MCF 10A (cell line): ENCODE results near the gene LSM14B. TPM values are rescaled to one million over a fixed set of nuclear protein-coding genes. Genes with fewer than 3 reads are reported as not detected.

Experiments used
- BruUV-seq: library from RNA; stranded (reverse); fragments of 400-500 nt; replicated peaks from 2 replicates; lab custom pipeline; 2021; lab: Mats Ljungman, UMichigan
- CTCF ChIA-PET: fragments of 300-600 bp; sonication (Branson Sonifier 250); formaldehyde crosslinking; extraction: SDS; loops from one replicate; lab custom pipeline; 2021; ENCODE audit warnings: antibody characterized with exemption, inconsistent platforms; lab: Yijun Ruan, JAX
- POLR2A ChIA-PET: fragments of 300-600, 350-650 bp; sonication (Branson Sonifier 250); formaldehyde crosslinking; extraction: SDS; loops from one replicate; lab custom pipeline; 2020; ENCODE audit warnings: antibody characterized with exemption, inconsistent platforms; lab: Yijun Ruan, JAX
- DNase-seq: peaks from one replicate; pipeline ENCODE4 v3.0.0-alpha.2; 2018; ENCODE audit not compliant: unreplicated experiment
- H3K27ac Mint-ChIP-seq: one replicate; pipeline ENCODE4 v1.8.0; 2022; ENCODE audit warnings: mild to moderate bottlenecking, low read depth, mixed read lengths; ENCODE audit not compliant: unreplicated experiment
- H3K27me3 Mint-ChIP-seq: one replicate; pipeline ENCODE4 v1.8.0; 2022; ENCODE audit warnings: mixed read lengths; ENCODE audit not compliant: insufficient read depth, unreplicated experiment
- H3K36me3 Mint-ChIP-seq: one replicate; pipeline ENCODE4 v1.8.0; 2022; ENCODE audit warnings: mild to moderate bottlenecking, moderate library complexity, mixed read lengths; ENCODE audit not compliant: insufficient read depth, unreplicated experiment
- H3K4me1 Mint-ChIP-seq: one replicate; pipeline ENCODE4 v1.8.0; 2022; ENCODE audit warnings: mixed read lengths; ENCODE audit not compliant: insufficient read depth, unreplicated experiment
- H3K4me3 Mint-ChIP-seq: one replicate; pipeline ENCODE4 v1.8.0; 2022; ENCODE audit warnings: mild to moderate bottlenecking, moderate library complexity, mixed read lengths; ENCODE audit not compliant: unreplicated experiment
- H3K9me3 Mint-ChIP-seq: one replicate; pipeline ENCODE4 v1.8.0; 2022; ENCODE audit warnings: mixed read lengths; ENCODE audit not compliant: unreplicated experiment
- intact Hi-C: fragments of 100-400 bp; cut with micrococcal nuclease; formaldehyde crosslinking; loops from 2 replicates; pipeline ENCODE4 v1.14.1; 2022
- total RNA-seq: library from RNA; stranded (reverse); gene quantifications from 2 replicates; pipeline ENCODE4 v1.2.3, GENCODE V29; 2022
- TF ChIP-seq, protein P1 (sequence below): fragments of 200-600 bp; IDR thresholded peaks from one replicate; pipeline ENCODE4 v1.8.0; 2022; ENCODE audit warnings: antibody characterized with exemption, mild to moderate bottlenecking; ENCODE audit not compliant: unreplicated experiment

LSM14B gene
- total RNA-seq, 1 experiment from 2014 or later: 35.1 TPM

DNA sequence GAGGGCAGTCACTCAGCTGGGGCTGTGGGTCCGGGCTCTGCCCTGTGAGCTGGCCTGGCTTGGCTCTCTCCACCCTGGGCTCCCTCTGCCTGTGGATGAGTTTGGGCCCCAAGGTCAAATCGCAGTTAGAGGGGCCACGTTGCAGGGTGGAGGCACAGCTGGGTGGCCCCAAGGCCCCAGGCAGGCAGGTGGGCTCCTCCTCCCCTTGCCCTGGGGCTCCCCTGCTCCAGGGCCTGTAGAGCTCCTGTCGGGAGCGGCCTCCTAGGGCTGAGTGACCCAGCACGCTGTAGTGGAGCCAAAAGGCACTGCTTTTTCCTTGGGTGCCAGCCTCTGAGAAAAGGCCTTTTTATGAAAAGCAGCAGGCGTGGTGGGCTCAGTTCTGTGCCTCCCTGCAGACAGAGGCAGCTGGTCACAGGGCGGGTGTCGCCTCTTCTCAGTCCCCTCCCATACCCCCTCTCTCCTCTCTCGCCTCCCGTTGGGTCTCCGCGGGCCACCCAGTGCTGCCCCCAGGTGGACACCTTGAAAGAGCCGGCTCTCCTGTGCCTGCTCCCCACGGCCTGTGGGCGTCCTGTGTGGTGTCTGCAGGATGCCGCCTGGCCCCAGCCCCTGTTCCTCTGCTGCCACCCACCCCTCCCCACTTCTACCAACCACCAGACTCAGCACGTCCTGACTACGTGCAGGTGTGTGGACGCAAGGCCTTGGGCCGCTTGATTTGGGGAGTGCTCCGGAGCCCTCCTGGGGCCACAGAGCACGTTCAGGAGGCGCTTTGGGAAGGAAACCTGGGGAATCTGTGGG is 34.5 kb downstream of the LSM14B start:
- ChIA-PET CTCF (interaction anchor here (0.6 to 1.0 kb wide), 3 partner anchors 21 to 146 kb away, joined by 3 to 5 read pairs (median 4); no protein-coding TSS in a partner anchor), POLR2A (interaction anchor here (1.2 to 1.8 kb wide), 2 partner anchors 12 to 35 kb away, joined by 4 to 8 read pairs; partner anchors contain the start of gene LSM14B)
- peaks cover 33% of the 10 kb centered on the region for H3K36me3 Mint-ChIP-seq
- no peak overlapping the region for H3K27ac Mint-ChIP-seq
- TF ChIP-seq, protein P1, sequence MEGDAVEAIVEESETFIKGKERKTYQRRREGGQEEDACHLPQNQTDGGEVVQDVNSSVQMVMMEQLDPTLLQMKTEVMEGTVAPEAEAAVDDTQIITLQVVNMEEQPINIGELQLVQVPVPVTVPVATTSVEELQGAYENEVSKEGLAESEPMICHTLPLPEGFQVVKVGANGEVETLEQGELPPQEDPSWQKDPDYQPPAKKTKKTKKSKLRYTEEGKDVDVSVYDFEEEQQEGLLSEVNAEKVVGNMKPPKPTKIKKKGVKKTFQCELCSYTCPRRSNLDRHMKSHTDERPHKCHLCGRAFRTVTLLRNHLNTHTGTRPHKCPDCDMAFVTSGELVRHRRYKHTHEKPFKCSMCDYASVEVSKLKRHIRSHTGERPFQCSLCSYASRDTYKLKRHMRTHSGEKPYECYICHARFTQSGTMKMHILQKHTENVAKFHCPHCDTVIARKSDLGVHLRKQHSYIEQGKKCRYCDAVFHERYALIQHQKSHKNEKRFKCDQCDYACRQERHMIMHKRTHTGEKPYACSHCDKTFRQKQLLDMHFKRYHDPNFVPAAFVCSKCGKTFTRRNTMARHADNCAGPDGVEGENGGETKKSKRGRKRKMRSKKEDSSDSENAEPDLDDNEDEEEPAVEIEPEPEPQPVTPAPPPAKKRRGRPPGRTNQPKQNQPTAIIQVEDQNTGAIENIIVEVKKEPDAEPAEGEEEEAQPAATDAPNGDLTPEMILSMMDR: peak; percentile 49
- no peaks in the 10 kb centered on the region for H3K27me3 Mint-ChIP-seq
- peak; percentile 43 for DNase-seq
- intact Hi-C loops: no loop called here
- no TSS peak for BruUV-seq
- peaks cover 36% of the 10 kb centered on the region for H3K4me1 Mint-ChIP-seq
- no peak overlapping the region for H3K4me3 Mint-ChIP-seq
- H3K9me3 Mint-ChIP-seq: no peaks in the 10 kb centered on the region

DNA sequence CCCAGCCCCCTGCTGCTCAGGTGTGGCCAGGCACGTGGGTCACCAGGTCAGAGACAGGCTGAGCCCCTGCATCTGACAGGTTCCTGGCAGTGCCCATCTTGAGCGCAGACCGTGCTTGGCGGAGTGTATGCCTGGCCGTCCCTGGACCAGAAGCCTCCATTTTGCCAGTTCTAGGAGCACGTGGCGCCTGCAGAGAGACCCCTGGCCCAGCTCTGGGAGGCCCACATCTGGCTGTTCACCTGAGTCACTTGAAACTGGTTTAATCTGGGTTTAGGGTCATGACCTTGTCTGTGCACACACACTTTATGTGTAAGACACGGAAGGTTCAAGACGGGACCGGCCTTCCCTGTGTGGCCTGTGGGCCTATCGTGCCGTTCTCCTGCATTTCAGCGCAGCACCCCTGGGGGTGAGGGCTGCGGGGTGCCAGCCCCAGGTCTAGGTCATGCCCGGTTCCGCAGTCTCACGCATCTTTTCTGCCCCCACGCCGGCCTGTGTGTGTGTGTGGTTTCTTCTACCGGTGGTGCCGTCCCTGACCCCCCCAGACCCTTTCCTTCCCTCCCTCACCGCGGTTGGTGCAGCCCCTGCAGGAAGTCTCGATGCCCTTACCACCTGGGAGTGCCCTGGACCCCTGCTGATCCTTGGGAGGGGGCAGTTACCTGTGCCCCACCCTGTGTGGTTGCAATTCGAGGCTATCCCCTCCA is 35.3 kb downstream of the LSM14B start:
- Mint-ChIP-seq H3K36me3 (peaks cover 33% of the 10 kb centered on the region), H3K4me1 (peaks cover 36% of the 10 kb centered on the region), H3K4me3 (no peak overlapping the region), H3K27me3 (no peaks in the 10 kb centered on the region), H3K9me3 (no peaks in the 10 kb centered on the region), H3K27ac (no peak overlapping the region)
- TF ChIP-seq, protein P1: no peak
- BruUV-seq: no TSS peak
- ChIA-PET POLR2A (no interaction called here), CTCF (no interaction called here)
- no peak for DNase-seq
- intact Hi-C loops: no loop called here

DNA sequence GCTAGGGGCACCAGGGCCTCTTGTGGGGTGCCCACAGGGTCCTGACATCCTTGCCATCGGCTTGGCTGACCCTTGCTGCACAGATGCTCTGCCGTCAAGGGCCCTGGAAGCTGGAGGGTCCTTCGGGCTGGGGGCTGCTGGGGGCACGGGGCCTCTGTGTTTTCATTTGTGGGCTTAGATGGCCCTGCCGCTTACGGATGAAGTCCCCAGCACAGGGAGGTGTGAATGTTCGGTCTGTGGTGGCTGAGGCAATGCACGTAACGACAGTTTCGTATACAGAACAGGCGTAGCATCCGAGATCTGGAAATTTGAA is 35.8 kb downstream of the LSM14B start:
- intact Hi-C loops: no loop called here
- BruUV-seq: no TSS peak

DNA sequence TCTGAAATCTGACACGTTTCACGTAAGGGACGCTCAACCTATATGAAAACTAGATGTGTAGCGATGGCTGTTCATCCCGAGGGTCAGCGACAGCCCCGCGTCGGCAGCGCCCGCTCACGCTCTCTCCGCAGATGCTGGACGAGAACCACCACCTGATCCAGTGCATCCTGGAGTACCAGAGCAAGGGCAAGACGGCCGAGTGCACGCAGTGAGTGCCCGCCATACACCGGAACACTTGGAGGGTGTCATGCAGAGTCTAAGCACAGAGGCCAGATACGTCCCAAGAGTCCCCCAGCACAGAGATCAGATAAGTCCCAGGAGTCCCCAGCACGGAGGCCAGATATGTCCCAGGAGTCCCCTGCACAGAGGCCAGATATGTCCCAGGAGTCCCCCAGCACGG is 36.3 kb downstream of the LSM14B start:
- TF ChIP-seq, protein P1: no peak
- ChIA-PET POLR2A (interaction anchor here (1.1 to 1.4 kb wide), 3 partner anchors 8 to 24 kb away, joined by 3 to 5 read pairs (median 3); partner anchors contain the start of genes MTG2 and SS18L1), CTCF (no interaction called here)
- no peaks in the 10 kb centered on the region for H3K9me3 Mint-ChIP-seq
- no peak overlapping the region for H3K4me3 Mint-ChIP-seq
- DNase-seq: no peak
- H3K4me1 Mint-ChIP-seq: peaks cover 36% of the 10 kb centered on the region
- BruUV-seq: no TSS peak
- intact Hi-C loops: no loop called here
- peaks cover 23% of the 10 kb centered on the region for H3K36me3 Mint-ChIP-seq
- no peaks in the 10 kb centered on the region for H3K27me3 Mint-ChIP-seq
- no peak overlapping the region for H3K27ac Mint-ChIP-seq

More for the DNA sequence above, 35.8 kb downstream of the LSM14B start:
- no peak overlapping the region for H3K27ac Mint-ChIP-seq
- TF ChIP-seq, protein P1: no peak
- no peak overlapping the region for H3K4me3 Mint-ChIP-seq
- no peaks in the 10 kb centered on the region for H3K27me3 Mint-ChIP-seq
- peaks cover 28% of the 10 kb centered on the region for H3K36me3 Mint-ChIP-seq
- CTCF ChIA-PET: no interaction called here
- POLR2A ChIA-PET: no interaction called here
- DNase-seq: no peak
- H3K9me3 Mint-ChIP-seq: no peaks in the 10 kb centered on the region
- H3K4me1 Mint-ChIP-seq: peaks cover 36% of the 10 kb centered on the region
